MM.1S (cell line): ENCODE measurements around the gene ADAM8.

ENCODE experiments used
- DNase-seq: peaks from one replicate; pipeline ENCODE4 v3.0.0-alpha.2; 2015
- H2AFZ ChIP-seq: fragments of 300-600 bp; sonication (generic); 2 replicates; pipeline ENCODE4 v1.6.0; 2016; ENCODE audit warnings: antibody characterized with exemption, low read length
- H3F3A ChIP-seq: fragments of 300-600 bp; sonication (generic); 2 replicates; pipeline ENCODE4 v1.6.1; 2016; ENCODE audit warnings: mild to moderate bottlenecking, antibody characterized with exemption, low read length, moderate library complexity, mixed read lengths; ENCODE audit not compliant: insufficient read depth
- H3K27ac ChIP-seq: fragments of 300-600 bp; sonication (generic); 2 replicates; pipeline ENCODE4 v1.5.1; 2016; ENCODE audit warnings: mild to moderate bottlenecking, low read length
- H3K27me3 ChIP-seq: fragments of 300-600 bp; sonication (generic); replicated peaks from 2 replicates; pipeline ENCODE4 v1.6.0; 2016; ENCODE audit warnings: low read length; ENCODE audit not compliant: insufficient read depth
- H3K36me3 ChIP-seq: fragments of 300-600 bp; sonication (generic); replicated peaks from 2 replicates; pipeline ENCODE4 v1.6.1; 2016; ENCODE audit warnings: mild to moderate bottlenecking, low read length, mixed read lengths; ENCODE audit not compliant: insufficient read depth
- H3K4me1 ChIP-seq: fragments of 300-600 bp; sonication (generic); 2 replicates; pipeline ENCODE4 v1.6.1; 2016; ENCODE audit warnings: low read length, mixed read lengths
- H3K4me2 ChIP-seq: fragments of 300-600 bp; sonication (generic); 2 replicates; pipeline ENCODE4 v1.6.0; 2016; ENCODE audit warnings: low read depth, low read length
- H3K4me3 ChIP-seq: fragments of 300-600 bp; sonication (generic); 2 replicates; pipeline ENCODE4 v1.5.1; 2016; ENCODE audit warnings: low read length, mixed read lengths
- H3K79me2 ChIP-seq: fragments of 300-600 bp; sonication (generic); 2 replicates; pipeline ENCODE4 v1.6.1; 2016; ENCODE audit warnings: mixed run types, low read length, mixed read lengths
- H3K9ac ChIP-seq: fragments of 300-600 bp; sonication (generic); 2 replicates; pipeline ENCODE4 v1.6.1; 2016; ENCODE audit warnings: low read length, mixed read lengths
- H3K9me2 ChIP-seq: fragments of 300-600 bp; sonication (generic); replicated peaks from 2 replicates; pipeline ENCODE4 v1.6.1; 2016; ENCODE audit warnings: mild to moderate bottlenecking, low read length, mixed read lengths; ENCODE audit not compliant: insufficient read depth
- H3K9me3 ChIP-seq: fragments of 300-600 bp; sonication (generic); replicated peaks from 2 replicates; pipeline ENCODE4 v1.6.1; 2016; ENCODE audit warnings: mild to moderate bottlenecking, low read length, mixed read lengths; ENCODE audit not compliant: insufficient read depth
- H4K20me1 ChIP-seq: fragments of 300-600 bp; sonication (generic); 2 replicates; pipeline ENCODE4 v1.6.1; 2016; ENCODE audit warnings: mild to moderate bottlenecking, low read length, moderate library complexity, mixed read lengths; ENCODE audit not compliant: insufficient read depth
- CTCF ChIP-seq: fragments of 300-600 bp; sonication (generic); IDR thresholded peaks from 2 replicates; pipeline ENCODE4 v1.5.1; 2016; ENCODE audit warnings: antibody characterized with exemption, low read length, mixed read lengths
- EZH2 ChIP-seq: fragments of 300-600 bp; sonication (generic); optimal IDR thresholded peaks from 2 replicates; pipeline ENCODE3; 2017; ENCODE audit warnings: low read depth, mild to moderate bottlenecking, antibody characterized with exemption, low read length, mixed read lengths
- EZH2phosphoT487 ChIP-seq: fragments of 300-600 bp; sonication (generic); IDR thresholded peaks from 2 replicates; pipeline ENCODE4 v1.6.1; 2018; ENCODE audit warnings: antibody characterized with exemption, low read length

ADAM8 gene

GRCh38 chr10:133261726-133262325 is 14.8 kb downstream of the ADAM8 start:
- H2AFZ ChIP-seq, result peak overlapping the region; percentile 75
- H3K4me3 ChIP-seq, result peak overlapping the region; percentile 80
- TF ChIP-seq EZH2 (no peak), EZH2phosphoT487 (no peak), CTCF (no peak)
- H3K36me3 ChIP-seq, result no peaks in the 10 kb centered on the region
- H3K27ac ChIP-seq, result peak overlapping the region; percentile 32; the same call in 1 of the 2 replicates
- no peaks in the 10 kb centered on the region for H3K9me3 ChIP-seq
- no peaks in the 10 kb centered on the region for H3K9me2 ChIP-seq
- DNase-seq, result peak; percentile 72
- peaks cover 26% of the 10 kb centered on the region for H3K4me1 ChIP-seq
- H3K4me2 ChIP-seq, result peak overlapping the region; percentile 100
- no peaks in the 10 kb centered on the region for H3K79me2 ChIP-seq
- H3F3A ChIP-seq, result peaks cover 36% of the 10 kb centered on the region
- H3K9ac ChIP-seq, result peak overlapping the region; percentile 83
- H3K27me3 ChIP-seq, result peaks cover 6% of the 10 kb centered on the region; the same call in 1 of the 2 replicates
- H4K20me1 ChIP-seq, result 0 out of 2 replicates have a peak, but pooled peaks cover 3% of the 10 kb centered on the region

- peak overlapping the region; percentile 32; the same call in 1 of the 2 replicates for H3K27ac ChIP-seq
- H3K4me1 ChIP-seq, result peaks cover 26% of the 10 kb centered on the region
- H3K9ac ChIP-seq, result peak overlapping the region; percentile 83
- H3F3A ChIP-seq, result peaks cover 36% of the 10 kb centered on the region
- no peaks in the 10 kb centered on the region for H3K9me2 ChIP-seq
- H3K79me2 ChIP-seq, result no peaks in the 10 kb centered on the region
- DNase-seq, result peak; percentile 51
- 0 out of 2 replicates have a peak, but pooled peaks cover 3% of the 10 kb centered on the region for H4K20me1 ChIP-seq
- H3K4me3 ChIP-seq, result peak overlapping the region; percentile 80
- H3K9me3 ChIP-seq, result no peaks in the 10 kb centered on the region
- peak overlapping the region; percentile 75 for H2AFZ ChIP-seq
- no peaks in the 10 kb centered on the region for H3K36me3 ChIP-seq
- peak overlapping the region; percentile 100 for H3K4me2 ChIP-seq
- TF ChIP-seq EZH2phosphoT487 (no peak), CTCF (no peak), EZH2 (no peak)
- H3K27me3 ChIP-seq, result peaks cover 11% of the 10 kb centered on the region
Measured at GRCh38 chr10:133260895-133261725, 15.6 kb downstream of the ADAM8 start.

- Histone ChIP-seq H3K27ac (no peak overlapping the region), H3K4me3 (no peak overlapping the region), H3K4me1 (peaks cover 26% of the 10 kb centered on the region), H3K9me3 (no peaks in the 10 kb centered on the region), H3K36me3 (no peaks in the 10 kb centered on the region), H3K4me2 (peak overlapping the region; percentile 24; the same call in 1 of the 2 replicates), H2AFZ (0 out of 2 replicates have a peak overlapping the region, but pooled peaks have one; percentile 15), H3K9ac (no peak overlapping the region), H3K79me2 (no peaks in the 10 kb centered on the region), H4K20me1 (0 out of 2 replicates have a peak, but pooled peaks cover 3% of the 10 kb centered on the region), H3K9me2 (no peaks in the 10 kb centered on the region), H3K27me3 (peaks cover 24% of the 10 kb centered on the region), H3F3A (peaks cover 33% of the 10 kb centered on the region)
- no peak for DNase-seq
- TF ChIP-seq EZH2 (no peak), EZH2phosphoT487 (no peak), CTCF (no peak)
Measured at GRCh38 chr10:133259602-133259989, 17.1 kb downstream of the ADAM8 start.
